ENCODE measurements around the gene DLG3.
A peak's percentile ranks its signal among the peaks of the same experiment; 100 is the strongest.
"Not testable (repeated sequence)": the region's sequence is repeated elsewhere in the genome, so short reads cannot be mapped to it uniquely, and the experiment has no call there.

The DLG3 gene

GRCh38 chrX:70476934-70477733 is 32.5 kb downstream of the DLG3 start:
- peak; percentile 56 for DNase-seq

- DNase-seq, result no peak
Observed at GRCh38 chrX:70477734-70478075, 33.1 kb downstream of the DLG3 start.

- DNase-seq, result no peak
Observed at GRCh38 chrX:70478526-70479245, 34.1 kb downstream of the DLG3 start.

- peak; percentile 66 for DNase-seq
Observed at GRCh38 chrX:70479247-70479921, 34.7 kb downstream of the DLG3 start.

- DNase-seq, result no peak
Observed at GRCh38 chrX:70479922-70480659, 35.5 kb downstream of the DLG3 start.

GRCh38 chrX:70480660-70481018 is 36.0 kb downstream of the DLG3 start:
- no peak for DNase-seq

GRCh38 chrX:70481471-70482270 is 37.0 kb downstream of the DLG3 start:
- DNase-seq, result no peak

- DNase-seq, result no peak
Observed at GRCh38 chrX:70482300-70482699, 37.7 kb downstream of the DLG3 start.

GRCh38 chrX:70485466-70485865 is 40.8 kb downstream of the DLG3 start:
- no peak for DNase-seq

- DNase-seq, result no peak
Observed at GRCh38 chrX:70488856-70489255, 44.2 kb downstream of the DLG3 start.

- peak; percentile 9 for DNase-seq
Observed at GRCh38 chrX:70494441-70494840, 49.8 kb downstream of the DLG3 start.

GRCh38 chrX:70496491-70496890 is 51.9 kb downstream of the DLG3 start:
- DNase-seq, result no peak

GRCh38 chrX:70497026-70497425 is 52.4 kb downstream of the DLG3 start:
- no peak for DNase-seq

- DNase-seq, result no peak
Observed at GRCh38 chrX:70498129-70498528, 53.5 kb downstream of the DLG3 start.

- DNase-seq, result no peak
Observed at GRCh38 chrX:70500826-70501225, 56.2 kb downstream of the DLG3 start.

GRCh38 chrX:70504772-70505450 is 60.3 kb downstream of the DLG3 start:
- no peak for DNase-seq

GRCh38 chrX:70505451-70505841 is 60.8 kb downstream of the DLG3 start:
- DNase-seq, result no peak

GRCh38 chrX:70508296-70508911 is 63.8 kb downstream of the DLG3 start:
- DNase-seq, result peak; percentile 11

- DNase-seq, result no peak
Observed at GRCh38 chrX:70509078-70509477, 64.4 kb downstream of the DLG3 start.

GRCh38 chrX:70515270-70515669 is 70.6 kb downstream of the DLG3 start:
- DNase-seq, result not testable (repeated sequence)

GRCh38 chrX:70515692-70516091 is 71.1 kb downstream of the DLG3 start:
- DNase-seq, result not testable (repeated sequence)

Measured in fibroblast of skin of abdomen (primary cell).